NK-92 (cell line): ENCODE measurements around the gene PRTN3.
"Not testable (repeated sequence)": the region's sequence is repeated elsewhere in the genome, so short reads cannot be mapped to it uniquely, and the experiment has no call there.

Experiments used
- DNase-seq: peaks from one replicate; lab custom pipeline; 2025; ENCODE audit not compliant: unreplicated experiment; lab: John Stamatoyannopoulos, UW

The PRTN3 gene

GRCh38 chr19:877992-878660 is 37.3 kb downstream of the PRTN3 start:
- DNase-seq = not testable (repeated sequence)

- not testable (repeated sequence) for DNase-seq
These were observed 38.2 kb downstream of the PRTN3 start for GRCh38 chr19:878751-879561.

- DNase-seq = no peak
These were observed 39.1 kb downstream of the PRTN3 start for GRCh38 chr19:879711-880438.

GRCh38 chr19:881385-882071 is 40.7 kb downstream of the PRTN3 start:
- DNase-seq = no peak

- no peak for DNase-seq
These were observed 42.2 kb downstream of the PRTN3 start for GRCh38 chr19:882871-883497.

- DNase-seq = no peak
These were observed 42.9 kb downstream of the PRTN3 start for GRCh38 chr19:883661-884211.

GRCh38 chr19:884420-885211 is 43.8 kb downstream of the PRTN3 start:
- DNase-seq = no peak

GRCh38 chr19:885536-886224 is 44.9 kb downstream of the PRTN3 start:
- DNase-seq = no peak

GRCh38 chr19:887072-887471 is 46.3 kb downstream of the PRTN3 start:
- DNase-seq = no peak

GRCh38 chr19:887599-887998 is 46.8 kb downstream of the PRTN3 start:
- no peak for DNase-seq

- no peak for DNase-seq
These were observed 48.0 kb downstream of the PRTN3 start for GRCh38 chr19:888581-889385.

- no peak for DNase-seq
These were observed 49.0 kb downstream of the PRTN3 start for GRCh38 chr19:889662-890295.

GRCh38 chr19:890831-891230 is 50.0 kb downstream of the PRTN3 start:
- DNase-seq = no peak

- not testable (repeated sequence) for DNase-seq
These were observed 50.8 kb downstream of the PRTN3 start for GRCh38 chr19:891421-892200.

- DNase-seq = no peak
These were observed 51.6 kb downstream of the PRTN3 start for GRCh38 chr19:892243-892893.

- DNase-seq = no peak
These were observed 52.3 kb downstream of the PRTN3 start, which contains the start of the genes MED16 and RNU6-9 for GRCh38 chr19:892894-893689. TSS of gene MED16 (minus strand) at chr19:893187. CDS start at chr19:891131, 2,056 bp downstream. TSS of gene RNU6-9 (plus strand) at chr19:893484.
